Stimulated activated CD4-positive, alpha-beta T cell treated with anti-CD3 and anti-CD28 coated beads, TNF-alpha, amount 100 ng/mL, for 48 hours (primary cell): ENCODE data around the gene MED13.

ENCODE experiments used
- DNase-seq, 3 donors: peaks; one replicate each; pipeline ENCODE4 v3.0.0-alpha.2; 2020; ENCODE audit warnings: low read depth in 3 of 3

The MED13 gene, protein sequence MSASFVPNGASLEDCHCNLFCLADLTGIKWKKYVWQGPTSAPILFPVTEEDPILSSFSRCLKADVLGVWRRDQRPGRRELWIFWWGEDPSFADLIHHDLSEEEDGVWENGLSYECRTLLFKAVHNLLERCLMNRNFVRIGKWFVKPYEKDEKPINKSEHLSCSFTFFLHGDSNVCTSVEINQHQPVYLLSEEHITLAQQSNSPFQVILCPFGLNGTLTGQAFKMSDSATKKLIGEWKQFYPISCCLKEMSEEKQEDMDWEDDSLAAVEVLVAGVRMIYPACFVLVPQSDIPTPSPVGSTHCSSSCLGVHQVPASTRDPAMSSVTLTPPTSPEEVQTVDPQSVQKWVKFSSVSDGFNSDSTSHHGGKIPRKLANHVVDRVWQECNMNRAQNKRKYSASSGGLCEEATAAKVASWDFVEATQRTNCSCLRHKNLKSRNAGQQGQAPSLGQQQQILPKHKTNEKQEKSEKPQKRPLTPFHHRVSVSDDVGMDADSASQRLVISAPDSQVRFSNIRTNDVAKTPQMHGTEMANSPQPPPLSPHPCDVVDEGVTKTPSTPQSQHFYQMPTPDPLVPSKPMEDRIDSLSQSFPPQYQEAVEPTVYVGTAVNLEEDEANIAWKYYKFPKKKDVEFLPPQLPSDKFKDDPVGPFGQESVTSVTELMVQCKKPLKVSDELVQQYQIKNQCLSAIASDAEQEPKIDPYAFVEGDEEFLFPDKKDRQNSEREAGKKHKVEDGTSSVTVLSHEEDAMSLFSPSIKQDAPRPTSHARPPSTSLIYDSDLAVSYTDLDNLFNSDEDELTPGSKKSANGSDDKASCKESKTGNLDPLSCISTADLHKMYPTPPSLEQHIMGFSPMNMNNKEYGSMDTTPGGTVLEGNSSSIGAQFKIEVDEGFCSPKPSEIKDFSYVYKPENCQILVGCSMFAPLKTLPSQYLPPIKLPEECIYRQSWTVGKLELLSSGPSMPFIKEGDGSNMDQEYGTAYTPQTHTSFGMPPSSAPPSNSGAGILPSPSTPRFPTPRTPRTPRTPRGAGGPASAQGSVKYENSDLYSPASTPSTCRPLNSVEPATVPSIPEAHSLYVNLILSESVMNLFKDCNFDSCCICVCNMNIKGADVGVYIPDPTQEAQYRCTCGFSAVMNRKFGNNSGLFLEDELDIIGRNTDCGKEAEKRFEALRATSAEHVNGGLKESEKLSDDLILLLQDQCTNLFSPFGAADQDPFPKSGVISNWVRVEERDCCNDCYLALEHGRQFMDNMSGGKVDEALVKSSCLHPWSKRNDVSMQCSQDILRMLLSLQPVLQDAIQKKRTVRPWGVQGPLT (N-terminal part only)

GRCh38 chr17:62064791-62065563 is at the start of gene MED13:
Gene MED13, minus strand, starts transcription at chr17:62065278. Its CDS starts 73 bp downstream, at chr17:62065205.
- DNase-seq: peak in 2 of 3 donors; percentile 8 to 32

- DNase-seq: no peak
These were observed 47.2 kb upstream of the MED13 start for GRCh38 chr17:62112229-62112628.

DNA sequence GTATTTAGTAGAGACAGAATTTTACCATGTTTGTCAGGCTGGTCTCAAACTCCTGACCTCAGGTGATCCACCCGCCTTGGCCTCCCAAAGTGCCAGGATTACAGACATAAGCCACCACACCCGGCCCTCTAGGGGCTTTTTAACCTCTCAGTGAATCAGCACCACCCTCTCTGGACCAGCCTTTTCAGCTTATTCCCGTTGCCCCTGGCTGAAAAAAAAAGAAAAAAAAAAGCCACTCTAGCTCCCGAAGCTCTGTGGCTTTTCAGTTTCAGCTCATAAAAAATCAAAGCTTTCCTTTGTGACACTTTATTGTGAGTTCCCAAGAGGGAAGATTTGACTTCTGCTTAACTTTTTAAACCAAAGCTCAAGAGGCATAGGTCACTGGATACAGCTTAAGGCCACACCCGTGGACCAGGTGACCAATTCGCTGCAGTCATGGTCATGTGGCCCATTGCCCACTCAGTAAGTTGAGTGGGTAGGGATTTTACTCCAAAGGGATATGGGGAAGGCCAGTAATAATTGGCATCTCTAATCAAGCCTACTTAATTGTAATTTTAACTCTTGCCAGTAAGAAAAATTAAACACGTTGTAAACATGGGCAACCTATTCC is 46.6 kb upstream of the MED13 start:
- DNase-seq: no peak

DNA sequence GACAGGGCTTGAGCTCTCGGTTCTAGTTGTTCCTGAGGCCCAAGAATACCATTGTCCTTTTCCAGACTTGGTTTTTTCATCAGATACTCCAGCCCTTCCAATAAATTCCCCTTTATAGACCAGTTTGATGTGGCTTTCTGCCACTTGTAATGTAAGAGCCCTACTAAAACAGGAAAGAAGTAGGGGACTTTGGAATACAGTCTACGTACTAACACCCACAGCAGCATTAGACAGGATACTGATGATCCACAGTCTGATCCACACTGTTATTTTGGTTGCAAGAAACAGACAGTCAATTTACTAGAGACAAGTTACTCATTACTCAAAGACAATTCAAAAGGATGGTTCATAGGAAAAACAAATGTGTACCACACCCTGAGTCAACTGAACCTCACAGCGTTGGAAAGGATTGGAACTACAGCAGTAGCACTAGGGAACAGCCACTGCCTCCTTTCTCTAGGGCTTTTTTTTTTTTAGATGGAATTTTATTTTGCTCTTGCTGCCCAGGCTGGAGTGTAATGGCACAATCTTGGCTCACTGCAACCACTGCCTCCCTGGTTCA is 45.9 kb upstream of the MED13 start:
- no peak for DNase-seq

- no peak for DNase-seq
These were observed 44.8 kb upstream of the MED13 start for GRCh38 chr17:62109924-62110323.

DNA sequence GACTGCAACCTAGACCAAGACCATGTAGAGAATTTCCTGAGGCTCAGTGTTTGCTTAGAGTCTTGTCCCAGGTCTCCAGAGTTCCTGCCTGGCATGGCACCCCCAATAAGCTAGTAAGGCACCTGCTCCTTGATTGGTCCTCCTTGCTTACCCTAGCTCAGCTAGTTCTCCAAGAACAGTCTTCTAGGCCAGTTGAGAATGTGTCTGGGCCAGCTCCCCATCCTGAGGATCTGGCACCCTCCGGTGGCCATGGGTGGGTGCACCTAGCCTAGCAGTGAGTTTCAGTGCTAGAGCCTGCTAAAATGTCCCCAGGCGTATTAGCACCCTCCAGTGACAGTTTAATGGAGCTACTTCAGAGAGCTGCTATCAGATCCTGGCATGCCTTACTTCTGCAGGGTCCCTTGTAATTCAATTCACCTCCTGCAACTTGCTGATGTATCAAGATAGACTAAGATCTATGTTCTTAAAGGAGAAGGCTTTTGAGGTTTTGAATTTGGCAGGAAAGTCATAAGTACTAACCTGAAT is 44.4 kb upstream of the MED13 start:
- peak; percentile 39 to 63 (median 52) for DNase-seq

GRCh38 chr17:62105861-62106260 is 40.8 kb upstream of the MED13 start:
- DNase-seq: no peak

- DNase-seq: no peak
These were observed 40.3 kb upstream of the MED13 start for GRCh38 chr17:62105357-62105756.

GRCh38 chr17:62101515-62101914 is 36.4 kb upstream of the MED13 start:
- DNase-seq: no peak

DNA sequence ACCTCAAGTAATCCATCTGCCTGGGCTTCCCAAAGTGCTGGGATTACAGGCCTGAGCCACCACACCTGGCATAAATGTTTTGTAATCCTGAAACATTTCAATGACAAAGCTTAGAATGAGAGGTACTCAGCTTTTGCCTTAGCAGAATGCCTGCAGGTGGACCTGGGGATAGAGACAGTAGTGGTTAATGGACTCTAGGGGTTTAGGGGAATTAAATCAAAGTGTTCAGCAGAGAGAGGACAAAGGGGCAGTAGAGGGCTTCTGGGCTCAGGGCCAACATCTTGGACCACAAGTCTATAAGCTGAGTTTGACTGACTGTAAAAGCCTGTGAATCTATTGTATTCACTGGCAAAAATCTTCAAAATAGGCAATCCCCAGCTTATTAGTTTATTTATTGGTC is 36.0 kb upstream of the MED13 start:
- no peak for DNase-seq

DNA sequence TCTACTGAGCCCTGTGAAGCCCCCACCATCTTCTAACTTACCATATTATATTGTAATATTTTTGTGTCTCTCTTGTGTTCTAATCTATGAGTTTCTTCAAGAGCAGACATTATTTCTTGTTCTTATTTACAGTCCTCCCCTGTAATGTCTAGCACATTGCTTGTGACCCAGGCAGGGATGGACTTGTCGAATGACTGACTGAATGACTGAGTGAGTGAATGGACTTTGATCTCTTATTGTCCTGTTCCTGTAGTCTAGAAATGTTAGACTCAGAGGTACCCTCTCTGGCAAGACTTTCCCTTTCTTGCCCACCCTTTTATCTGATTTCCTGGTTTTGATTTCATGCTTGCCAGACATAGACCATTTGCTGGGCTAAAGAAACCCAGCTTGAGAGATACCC is 35.0 kb upstream of the MED13 start:
- DNase-seq: no peak

- no peak for DNase-seq
These were observed 34.5 kb upstream of the MED13 start for GRCh38 chr17:62099532-62099931.

GRCh38 chr17:62098623-62099231 is 33.6 kb upstream of the MED13 start:
- DNase-seq: no peak

- DNase-seq: no peak
These were observed 31.3 kb upstream of the MED13 start for GRCh38 chr17:62096401-62096670.

- DNase-seq: no peak
These were observed 29.1 kb upstream of the MED13 start for GRCh38 chr17:62094175-62094574.

DNA sequence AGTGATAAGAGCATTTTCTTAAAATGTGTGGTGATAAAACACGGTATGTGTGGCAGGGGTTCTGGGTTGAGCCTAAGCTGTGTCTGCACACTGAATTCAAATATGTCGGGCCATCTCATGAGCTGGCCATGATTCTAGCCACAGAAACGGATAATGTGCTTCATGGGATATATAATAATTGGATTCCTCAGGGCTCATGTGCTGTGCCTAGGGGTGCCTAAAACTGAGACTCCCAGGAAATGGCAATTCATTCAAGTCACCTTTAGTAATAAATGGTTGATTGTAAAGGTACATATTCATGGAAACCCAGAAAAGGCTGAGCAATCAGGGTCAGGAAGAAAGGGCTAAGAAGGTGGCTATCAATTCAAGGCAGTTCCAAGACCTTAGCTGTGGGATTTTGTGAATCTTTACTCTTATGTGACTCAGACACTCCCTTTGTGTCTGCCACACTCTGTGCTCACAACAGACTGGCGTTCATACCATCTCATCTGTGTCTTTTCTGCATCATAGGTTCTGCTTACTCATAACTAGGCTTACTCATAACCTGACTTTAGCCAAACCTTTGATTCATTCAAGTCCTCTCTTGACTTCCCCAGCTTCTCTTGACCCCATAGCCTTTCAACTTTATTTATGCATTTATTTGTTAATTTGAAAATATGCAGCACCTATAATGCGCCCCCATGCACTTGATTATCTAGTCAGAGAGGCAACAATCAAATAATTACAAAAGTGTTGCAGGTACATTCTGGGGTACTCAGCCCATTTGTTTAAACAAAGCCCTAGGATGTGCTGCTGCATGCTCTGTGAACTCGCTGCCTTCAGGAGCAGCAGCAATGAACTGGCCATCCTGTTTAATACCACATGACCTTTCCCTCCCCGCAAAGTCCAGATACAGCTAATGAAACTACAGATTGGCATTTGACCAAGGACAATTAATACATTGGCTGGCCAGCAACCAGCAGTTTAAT is 28.4 kb upstream of the MED13 start:
- peak in 1 of 3 donors; percentile 9 for DNase-seq

DNA sequence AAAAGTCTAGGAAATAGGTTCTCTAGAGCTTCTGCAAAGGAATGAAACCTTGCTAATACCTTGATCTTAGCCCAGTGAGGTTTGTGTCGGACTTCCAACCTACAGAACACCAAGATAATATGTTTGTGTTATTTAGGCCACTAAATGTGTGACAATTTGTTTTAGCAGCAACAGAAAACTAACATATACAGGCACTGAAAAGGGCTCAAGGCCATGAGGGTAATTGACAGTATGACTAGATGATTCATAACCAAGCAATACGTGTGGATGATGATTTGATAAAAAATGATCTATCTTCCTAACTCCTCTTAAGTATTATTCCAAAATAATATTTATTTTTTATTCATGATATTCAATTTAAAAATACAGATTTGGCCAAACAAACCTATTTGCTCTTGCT is 27.7 kb upstream of the MED13 start:
- DNase-seq: no peak

DNA sequence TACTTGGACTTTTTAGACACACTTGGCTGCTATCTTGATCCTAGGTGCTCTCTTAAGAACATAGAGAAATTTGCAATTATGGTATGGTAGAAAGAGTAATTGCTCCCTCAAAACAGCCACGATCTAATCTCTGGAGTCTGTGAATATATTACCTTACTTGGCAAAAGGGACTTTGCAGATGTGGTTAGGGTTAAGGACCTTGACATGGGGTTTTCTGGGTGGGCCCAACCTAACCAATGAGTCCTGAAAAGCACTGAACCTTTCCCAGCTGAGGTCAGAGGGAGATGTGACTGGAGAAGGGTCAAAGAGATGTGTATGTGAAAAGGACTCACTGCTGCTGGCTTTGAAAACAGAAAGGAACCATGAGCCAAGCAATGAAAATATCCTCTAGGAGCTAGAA is 26.7 kb upstream of the MED13 start:
- no peak for DNase-seq

DNA sequence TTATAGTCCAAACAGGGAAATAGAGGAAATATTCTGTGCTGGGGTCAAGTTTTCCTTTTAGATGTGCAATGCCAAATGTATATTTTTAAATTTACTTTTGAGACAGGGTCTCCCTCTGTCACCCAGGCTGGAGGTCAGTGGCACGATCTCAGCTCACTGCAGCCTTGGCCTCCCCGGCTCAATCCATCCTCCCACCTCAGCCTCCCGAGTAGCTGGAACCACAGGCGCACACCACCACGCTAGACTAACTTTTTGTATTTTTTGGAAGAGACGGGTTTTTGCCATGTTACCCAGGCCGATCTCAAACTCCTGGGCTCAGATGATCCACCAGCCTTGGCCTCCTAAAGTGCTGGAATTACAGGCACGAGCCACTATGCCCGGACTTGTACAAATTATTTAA is 25.8 kb upstream of the MED13 start:
- no peak for DNase-seq
